Measurements from ENCODE around the gene IL20RB.

DNA sequence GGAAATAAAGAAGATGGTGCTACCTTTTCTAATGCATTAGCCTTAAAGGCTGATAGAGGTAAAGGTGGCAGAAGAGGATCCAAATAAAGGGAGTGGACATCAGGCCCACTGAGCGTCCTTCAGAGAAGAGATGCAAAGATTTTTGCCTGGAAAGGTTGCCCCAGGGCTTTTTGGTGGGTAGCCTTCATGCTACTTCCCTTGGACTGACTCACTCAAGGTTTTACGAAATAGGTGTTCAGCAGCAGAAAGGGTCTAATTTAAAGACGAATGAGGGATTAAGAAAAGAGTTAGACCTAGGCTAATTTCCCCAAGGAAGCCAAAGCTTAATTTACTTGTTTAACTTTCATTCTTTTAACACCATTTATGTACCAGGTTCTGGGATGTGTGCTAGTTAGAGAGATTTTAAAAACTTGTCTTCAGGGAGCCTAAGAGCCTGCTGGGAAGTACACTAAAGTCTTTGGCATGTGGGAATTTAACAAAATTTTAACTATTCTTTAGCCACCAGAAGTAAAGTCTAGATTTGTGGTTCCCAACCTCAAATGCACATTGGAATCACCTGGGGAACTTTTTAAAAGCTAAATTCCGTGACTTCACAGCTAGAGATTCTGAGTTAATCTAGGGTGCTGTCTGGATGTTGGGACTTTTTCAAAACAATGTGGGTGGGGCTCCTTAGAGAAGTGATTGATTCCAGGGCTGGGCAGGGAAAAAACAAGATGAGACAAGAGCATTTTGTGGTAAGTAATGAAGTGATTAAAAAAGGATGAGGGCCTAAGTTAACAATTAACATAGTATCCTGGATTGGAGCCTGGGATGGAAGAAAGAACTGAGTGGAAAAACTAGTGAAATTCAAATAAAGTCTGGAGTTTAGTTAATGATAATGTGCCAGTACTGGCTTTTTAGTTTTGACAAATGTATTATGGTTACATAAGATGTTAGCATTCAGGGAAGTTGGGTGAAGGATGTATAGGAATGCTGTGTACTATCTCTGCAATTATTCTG, 3.4 kb downstream of the IL20RB start:
- TF ChIP-seq ZNF384 (IDR thresholded peaks at IDR 0.05) (no peak), SUZ12 (IDR thresholded peaks at IDR 0.05) (no peak), LEF1 (IDR thresholded peaks at IDR 0.05; ENCODE audit: borderline replicate concordance) (no peak), NFRKB (IDR thresholded peaks at IDR 0.05) (no peak), SP1 (IDR thresholded peaks at IDR 0.05) (no peak), BHLHE40 (IDR thresholded peaks at IDR 0.05; ENCODE audit: borderline replicate concordance) (no peak), HDGF (IDR thresholded peaks at IDR 0.05; ENCODE audit: borderline replicate concordance) (no peak), FOXK2 (IDR thresholded peaks at IDR 0.05) (no peak), FOXM1 (IDR thresholded peaks at IDR 0.05; ENCODE audit: borderline replicate concordance) (no peak)
